ENCODE measurements around the gene LRRC38.

The LRRC38 gene

GRCh38 chr1:13514821-13515220 is 1.0 kb upstream of the LRRC38 start:
- DNase-seq, result no peak

- no peak for DNase-seq
Observed at GRCh38 chr1:13513063-13513894, 524 bp downstream of the LRRC38 start.

GRCh38 chr1:13512472-13512871 is 1.3 kb downstream of the LRRC38 start:
- no peak for DNase-seq

GRCh38 chr1:13510499-13510898 is 3.3 kb downstream of the LRRC38 start:
- no peak for DNase-seq

GRCh38 chr1:13507075-13507474 is 6.7 kb downstream of the LRRC38 start:
- no peak for DNase-seq

- no peak for DNase-seq
Observed at GRCh38 chr1:13505020-13505419, 8.8 kb downstream of the LRRC38 start.

GRCh38 chr1:13500806-13501205 is 13.0 kb downstream of the LRRC38 start:
- DNase-seq, result no peak

- no peak for DNase-seq
Observed at GRCh38 chr1:13499422-13499821, 14.4 kb downstream of the LRRC38 start.

- DNase-seq, result no peak
Observed at GRCh38 chr1:13498553-13498952, 15.2 kb downstream of the LRRC38 start.

GRCh38 chr1:13495186-13495585 is 18.6 kb downstream of the LRRC38 start:
- DNase-seq, result no peak

GRCh38 chr1:13494712-13495111 is 19.1 kb downstream of the LRRC38 start:
- DNase-seq, result no peak

GRCh38 chr1:13494025-13494424 is 19.8 kb downstream of the LRRC38 start:
- no peak for DNase-seq

- no peak for DNase-seq
Observed at GRCh38 chr1:13492711-13493110, 21.1 kb downstream of the LRRC38 start.

GRCh38 chr1:13487957-13488356 is 25.8 kb downstream of the LRRC38 start:
- DNase-seq, result no peak

GRCh38 chr1:13487143-13487868 is 26.5 kb downstream of the LRRC38 start:
- no peak for DNase-seq

- no peak for DNase-seq
Observed at GRCh38 chr1:13483946-13484345, 29.9 kb downstream of the LRRC38 start.

- no peak for DNase-seq
Observed at GRCh38 chr1:13482600-13482999, 31.2 kb downstream of the LRRC38 start.

GRCh38 chr1:13479171-13479856 is 34.5 kb downstream of the LRRC38 start:
- DNase-seq, result no peak

- no peak for DNase-seq
Observed at GRCh38 chr1:13478692-13479091, 35.1 kb downstream of the LRRC38 start.

- DNase-seq, result no peak
Observed at GRCh38 chr1:13469343-13469742, 44.5 kb downstream of the LRRC38 start.

- no peak for DNase-seq
Observed at GRCh38 chr1:13465515-13465914, 48.3 kb downstream of the LRRC38 start.

GRCh38 chr1:13462682-13463081 is 51.1 kb downstream of the LRRC38 start:
- DNase-seq, result no peak

- no peak for DNase-seq
Observed at GRCh38 chr1:13461977-13462376, 51.8 kb downstream of the LRRC38 start.

Data from NCI-H2081 (cell line).